HG02763 (cell line): ENCODE measurements around the gene KCNG1.

Experiments used
- ATAC-seq: cut with Tn5 transposase; IDR thresholded peaks from one replicate; pipeline ENCODE4 v1.9.1; 2021; ENCODE audit warnings: mild to moderate bottlenecking, moderate library complexity; ENCODE audit not compliant: unreplicated experiment

Gene KCNG1

GRCh38 chr20:50957276-50957675 lies 65.6 kb downstream of the KCNG1 start:
- ATAC-seq, result no peak

GRCh38 chr20:50953821-50954220 lies 69.1 kb downstream of the KCNG1 start:
- no peak for ATAC-seq
